Glutamatergic neuron (in vitro differentiated cells): ENCODE measurements around the gene GRPR. TPM values are rescaled to one million over a fixed set of nuclear protein-coding genes. Genes with fewer than 3 reads are reported as not detected.

ENCODE experiments used
- DNase-seq: peaks from one replicate; pipeline ENCODE4 v3.0.0; 2022
- H3K27ac Mint-ChIP-seq: one replicate; pipeline ENCODE4 v1.8.0; 2020; ENCODE audit warnings: mild to moderate bottlenecking, mixed read lengths, inconsistent platforms; ENCODE audit not compliant: unreplicated experiment
- H3K27me3 Mint-ChIP-seq: one replicate; pipeline ENCODE4 v1.8.0; 2020; ENCODE audit warnings: mild to moderate bottlenecking, moderate library complexity, mixed read lengths, inconsistent platforms; ENCODE audit not compliant: unreplicated experiment
- H3K36me3 Mint-ChIP-seq: one replicate; pipeline ENCODE4 v1.8.0; 2020; ENCODE audit warnings: mild to moderate bottlenecking, mixed read lengths, inconsistent platforms; ENCODE audit not compliant: unreplicated experiment
- H3K4me1 Mint-ChIP-seq: one replicate; pipeline ENCODE4 v1.8.0; 2020; ENCODE audit warnings: mild to moderate bottlenecking, low read depth, mixed read lengths, inconsistent platforms; ENCODE audit not compliant: unreplicated experiment
- H3K4me3 Mint-ChIP-seq: one replicate; pipeline ENCODE4 v1.8.0; 2020; ENCODE audit warnings: mild to moderate bottlenecking, mixed read lengths, inconsistent platforms; ENCODE audit not compliant: unreplicated experiment
- H3K9me3 Mint-ChIP-seq: one replicate; pipeline ENCODE4 v1.8.0; 2020; ENCODE audit warnings: mild to moderate bottlenecking, moderate library complexity, mixed read lengths, inconsistent platforms; ENCODE audit not compliant: unreplicated experiment
- CTCF ChIP-seq: fragments of 200-600 bp; sonication (generic); IDR thresholded peaks from one replicate; pipeline ENCODE4 v1.5.0; 2021; ENCODE audit not compliant: partially characterized antibody, unreplicated experiment
- total RNA-seq: library from RNA; stranded (reverse); fragmentation: NEBNext Ultra II Directional; extraction: Animal tissue kit (Norgen Biotek cat#: 25700); gene quantifications from one replicate; pipeline ENCODE4 v1.2.1, GENCODE V29; 2021; ENCODE audit not compliant: unreplicated experiment

GRPR gene
- total RNA-seq, 1 donor from 2014 or later, result 0.56 TPM

DNA sequence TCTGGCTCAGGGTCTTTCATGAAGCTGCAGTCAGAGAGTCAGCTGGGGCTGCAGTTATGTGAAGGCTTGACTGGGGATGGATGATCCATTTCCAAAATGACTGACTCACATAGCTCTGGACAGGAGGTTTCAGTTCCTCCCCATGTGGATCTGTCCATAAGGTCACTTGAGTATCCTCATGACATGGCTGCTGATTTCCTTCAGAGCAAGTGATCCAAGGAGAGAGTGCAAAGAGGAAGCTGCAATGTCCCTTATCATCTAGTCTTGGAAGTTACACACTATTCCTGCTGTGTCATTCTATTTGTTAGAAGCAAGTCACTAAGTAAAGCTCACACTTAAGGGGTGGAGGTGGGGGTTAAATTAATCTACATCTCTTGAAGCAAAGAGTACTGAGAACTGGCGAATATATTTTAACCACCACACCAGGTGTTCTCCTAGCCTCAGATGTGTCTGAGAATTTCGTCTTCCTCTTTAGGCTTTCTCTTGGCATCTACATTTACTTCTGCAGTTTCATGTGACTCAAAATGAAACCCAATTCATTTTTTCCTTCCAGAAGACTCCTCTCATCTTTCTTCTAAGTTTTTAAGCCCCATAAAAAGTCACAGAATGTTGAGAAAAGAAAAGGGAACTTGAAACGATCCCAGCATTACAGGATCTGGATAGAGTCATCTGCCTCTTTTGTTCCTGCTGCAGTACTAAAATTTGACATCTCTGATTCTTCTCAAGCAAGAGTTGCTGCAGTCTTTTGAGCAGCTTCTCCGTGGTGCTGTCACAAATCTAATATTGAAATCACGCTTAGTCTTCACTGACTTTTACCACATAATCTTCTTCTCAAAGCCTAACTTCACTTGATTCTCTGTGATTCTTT is 3.8 kb upstream of the GRPR start:
- Mint-ChIP-seq H3K9me3 (no peaks in the 10 kb centered on the region), H3K27me3 (no peaks in the 10 kb centered on the region), H3K36me3 (no peaks in the 10 kb centered on the region), H3K4me3 (no peak overlapping the region), H3K27ac (no peak overlapping the region), H3K4me1 (no peaks in the 10 kb centered on the region)
- DNase-seq, result no peak
- no peak for TF ChIP-seq CTCF

- TF ChIP-seq CTCF, result no peak
- Mint-ChIP-seq H3K27me3 (no peaks in the 10 kb centered on the region), H3K27ac (no peak overlapping the region), H3K4me1 (no peaks in the 10 kb centered on the region), H3K36me3 (no peaks in the 10 kb centered on the region), H3K9me3 (no peaks in the 10 kb centered on the region), H3K4me3 (no peak overlapping the region)
- DNase-seq, result no peak
Observed at GRCh38 chrX:16120431-16120830, 2.9 kb upstream of the GRPR start.

- no peak for TF ChIP-seq CTCF
- Mint-ChIP-seq H3K4me1 (no peaks in the 10 kb centered on the region), H3K9me3 (no peaks in the 10 kb centered on the region), H3K27me3 (peaks cover 1% of the 10 kb centered on the region), H3K27ac (no peak overlapping the region), H3K36me3 (no peaks in the 10 kb centered on the region), H3K4me3 (no peak overlapping the region)
- DNase-seq, result no peak
Observed at GRCh38 chrX:16124201-16124600, 836 bp downstream of the GRPR start.

- Mint-ChIP-seq H3K36me3 (no peaks in the 10 kb centered on the region), H3K4me1 (no peaks in the 10 kb centered on the region), H3K27me3 (peaks cover 1% of the 10 kb centered on the region), H3K27ac (no peak overlapping the region), H3K4me3 (no peak overlapping the region), H3K9me3 (no peaks in the 10 kb centered on the region)
- DNase-seq, result no peak
- no peak for TF ChIP-seq CTCF
Observed at GRCh38 chrX:16125520-16126149, 2.3 kb downstream of the GRPR start.

DNA sequence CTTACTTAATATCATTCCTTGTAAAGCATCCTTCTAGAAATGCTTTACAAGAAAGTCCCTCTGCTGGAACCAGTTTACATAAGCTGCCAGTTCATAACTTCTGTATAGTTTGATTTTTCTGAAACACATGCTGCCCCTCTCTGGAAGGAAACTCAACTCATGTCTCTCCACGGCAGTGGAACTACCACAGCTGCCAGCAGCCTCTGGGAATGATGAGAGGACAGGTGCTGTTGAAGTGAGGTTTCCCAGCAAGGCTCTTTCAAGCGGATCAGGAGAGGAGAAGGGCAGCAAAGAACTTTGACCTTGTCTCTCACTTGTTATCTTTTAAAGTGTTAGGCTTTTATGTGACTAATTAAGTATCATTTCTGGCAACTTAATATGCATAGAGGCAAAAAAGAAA is 7.3 kb downstream of the GRPR start:
- Mint-ChIP-seq H3K36me3 (no peaks in the 10 kb centered on the region), H3K27ac (no peak overlapping the region), H3K4me3 (no peak overlapping the region), H3K9me3 (no peaks in the 10 kb centered on the region), H3K27me3 (peaks cover 1% of the 10 kb centered on the region), H3K4me1 (no peaks in the 10 kb centered on the region)
- no peak for DNase-seq
- no peak for TF ChIP-seq CTCF
